Naive thymus-derived CD4-positive, alpha-beta T cell (primary cell): ENCODE data around the gene EIF4G3. TPM values are rescaled to one million over a fixed set of nuclear protein-coding genes. Genes with fewer than 3 reads are reported as not detected.

Experiments used
- ATAC-seq: fragments of 150-1000 bp; cut with Tn5 transposase; 2 replicates; pipeline ENCODE4 v1.10.0; 2021; ENCODE audit warnings: mild to moderate bottlenecking, moderate library complexity
- CTCF ChIA-PET: fragments of 350-600 bp; sonication (Branson Sonifier 250); formaldehyde crosslinking; loops from one replicate; lab custom pipeline; 2021; ENCODE audit warnings: antibody characterized with exemption; lab: Charles Lee
- POLR2A ChIA-PET: fragments of 350-600 bp; sonication (Branson Sonifier 250); formaldehyde crosslinking; loops from one replicate; lab custom pipeline; 2021; ENCODE audit warnings: antibody characterized with exemption, inconsistent platforms; lab: Charles Lee
- DNase-seq, 9 donors: peaks; one replicate each; pipeline versions ENCODE4 v3.0.0 to v3.0.0-alpha.2; 2020 to 2022; ENCODE audit warnings: mixed read lengths in 1 of 9
- H3K27ac ChIP-seq: one replicate; pipeline ENCODE4 v1.7.0; 2013; ENCODE audit warnings: mild to moderate bottlenecking, low read depth, low read length, moderate library complexity
- H3K27me3 ChIP-seq, 2 donors: one replicate each; pipeline ENCODE4 v1.7.0; 2013; ENCODE audit warnings: low read length in 2 of 2, mild to moderate bottlenecking in 2 of 2, moderate library complexity in 2 of 2; ENCODE audit not compliant: control insufficient read depth in 2 of 2, insufficient read depth in 2 of 2
- H3K36me3 ChIP-seq, 3 experiments: 1 replicate in 2 of 3; 2 replicates in 1 of 3; pipeline ENCODE4 v1.7.0; 2013; ENCODE audit warnings: low read length in 3 of 3, mild to moderate bottlenecking in 3 of 3, moderate library complexity in 1 of 3; ENCODE audit not compliant: insufficient read depth in 3 of 3, control insufficient read depth in 2 of 3
- H3K4me1 ChIP-seq, 2 donors: one replicate each; pipeline ENCODE4 v1.7.0; 2013; ENCODE audit warnings: low read length in 2 of 2, mild to moderate bottlenecking in 2 of 2, moderate library complexity in 1 of 2; ENCODE audit not compliant: control insufficient read depth in 2 of 2, insufficient read depth in 2 of 2
- H3K4me3 ChIP-seq: 2 replicates; pipeline ENCODE4 v1.7.0; 2013; ENCODE audit warnings: mild to moderate bottlenecking, low read length
- H3K9me3 ChIP-seq, 3 experiments: 1 replicate in 2 of 3; 2 replicates in 1 of 3; pipeline ENCODE4 v1.7.0; 2013; ENCODE audit warnings: low read length in 3 of 3; ENCODE audit not compliant: control insufficient read depth in 2 of 3
- H3K27ac Mint-ChIP-seq, 9 donors: one replicate each; pipeline ENCODE4 v1.8.0; 2020 to 2022; ENCODE audit warnings: mixed read lengths in 9 of 9, mild to moderate bottlenecking in 8 of 9, moderate library complexity in 5 of 9, inconsistent platforms in 2 of 9
- H3K27me3 Mint-ChIP-seq, 5 donors: one replicate each; pipeline ENCODE4 v1.8.0; 2021 to 2022; ENCODE audit warnings: mixed read lengths in 5 of 5, mild to moderate bottlenecking in 1 of 5
- H3K36me3 Mint-ChIP-seq, 5 donors: one replicate each; pipeline ENCODE4 v1.8.0; 2020 to 2022; ENCODE audit warnings: mixed read lengths in 5 of 5, mild to moderate bottlenecking in 3 of 5, inconsistent platforms in 1 of 5
- H3K4me1 Mint-ChIP-seq, 7 donors: one replicate each; pipeline ENCODE4 v1.8.0; 2020 to 2022; ENCODE audit warnings: mixed read lengths in 7 of 7, mild to moderate bottlenecking in 3 of 7, inconsistent platforms in 1 of 7
- H3K4me3 Mint-ChIP-seq, 10 donors: one replicate each; pipeline ENCODE4 v1.8.0; 2020 to 2022; ENCODE audit warnings: mild to moderate bottlenecking in 10 of 10, mixed read lengths in 10 of 10, moderate library complexity in 6 of 10, inconsistent platforms in 2 of 10
- H3K9me3 Mint-ChIP-seq, 11 donors: one replicate each; pipeline ENCODE4 v1.8.0; 2020 to 2022; ENCODE audit warnings: mixed read lengths in 11 of 11, mild to moderate bottlenecking in 4 of 11, inconsistent platforms in 1 of 11, moderate library complexity in 1 of 11
- intact Hi-C, 2 donors: fragments of 100-400 bp; cut with micrococcal nuclease; formaldehyde crosslinking; loops; one replicate each; pipeline ENCODE4 v1.15.1; 2023
- polyA plus RNA-seq, 2 donors: library from polyadenylated mRNA; unstranded; fragments of 300-500 nt; fragmentation: Illumina TruSeq; gene quantifications; one replicate each; pipeline ENCODE4 v1.2.3, GENCODE V29; 2021
- total RNA-seq, 6 experiments: library from RNA in 5 of 6; stranded (reverse) in 5 of 6; gene quantifications; 1 replicate in 5 of 6; 2 replicates in 1 of 6; pipeline ENCODE4 v1.2.3 and lab custom pipeline; 2021 to 2026

The EIF4G3 gene
- total and polyA plus RNA-seq, 7 experiments from 2014 or later: 3.3 to 46.3 (median 16.4) TPM

DNA sequence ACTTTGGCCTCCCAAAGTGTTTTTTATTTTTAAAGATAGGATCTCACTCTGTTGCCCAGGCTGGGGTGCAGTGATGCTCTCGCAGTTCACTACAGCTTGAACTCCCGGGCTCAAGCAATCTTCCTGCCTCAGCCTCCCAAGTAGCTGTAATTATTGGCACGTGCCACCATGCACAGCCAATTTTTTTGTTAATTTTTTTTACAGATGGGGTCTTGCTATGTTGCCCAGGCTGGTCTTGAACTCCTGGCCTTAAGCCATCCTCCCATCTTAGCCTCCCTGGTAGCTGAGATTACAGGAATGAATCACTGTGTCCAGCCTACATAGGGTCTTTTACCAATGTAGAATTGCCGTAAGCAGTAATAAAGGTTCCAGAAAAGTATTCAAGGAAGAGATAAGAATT, 340.5 kb downstream of the EIF4G3 start:
- POLR2A ChIA-PET: no interaction called here
- Mint-ChIP-seq H3K27ac (no peak overlapping the region), H3K27me3 (no peaks in the 10 kb centered on the region), H3K36me3 (peaks cover 0 to 39% (median 28%) of the 10 kb centered on the region in 5 donors), H3K4me1 (peaks cover 0 to 4% (median 0%) of the 10 kb centered on the region in 7 donors), H3K4me3 (no peak overlapping the region), H3K9me3 (no peaks in the 10 kb centered on the region)
- Histone ChIP-seq H3K27ac (no peak overlapping the region), H3K27me3 (no peaks in the 10 kb centered on the region), H3K4me1 (no peaks in the 10 kb centered on the region), H3K36me3 (no peaks in the 10 kb centered on the region), H3K4me3 (no peak overlapping the region), H3K9me3 (no peaks in the 10 kb centered on the region)
- CTCF ChIA-PET: no interaction called here
- intact Hi-C loops: no loop called here
- DNase-seq (no peak), ATAC-seq (no peak)

DNA sequence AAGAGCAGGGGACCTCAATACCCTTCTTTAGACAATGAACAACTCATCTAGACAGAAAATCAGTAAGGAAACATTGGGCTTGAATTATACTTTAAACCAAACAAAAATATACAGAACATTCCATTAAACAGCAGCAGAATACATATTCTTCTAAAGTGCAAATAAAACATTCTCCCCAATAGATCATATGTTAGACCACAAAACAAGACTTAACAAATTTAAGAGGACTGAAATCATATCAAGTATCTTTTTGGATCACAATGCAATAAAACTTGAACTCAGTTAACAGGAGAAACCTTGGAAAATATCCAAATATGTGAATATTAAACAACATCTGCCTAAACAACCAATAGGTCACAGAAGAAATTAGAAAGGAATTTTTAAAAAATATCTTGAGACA, 341.9 kb downstream of the EIF4G3 start:
- Mint-ChIP-seq H3K27ac (no peak overlapping the region), H3K36me3 (peaks cover 0 to 33% (median 28%) of the 10 kb centered on the region in 5 donors), H3K4me1 (peaks cover 0 to 1% (median 0%) of the 10 kb centered on the region in 7 donors), H3K9me3 (no peaks in the 10 kb centered on the region), H3K27me3 (no peaks in the 10 kb centered on the region), H3K4me3 (no peak overlapping the region)
- no peak for ATAC-seq
- CTCF ChIA-PET: no interaction called here
- H3K27me3 ChIP-seq: no peaks in the 10 kb centered on the region
- no peak overlapping the region for H3K4me3 ChIP-seq
- POLR2A ChIA-PET: no interaction called here
- no peaks in the 10 kb centered on the region for H3K36me3 ChIP-seq
- H3K4me1 ChIP-seq: no peaks in the 10 kb centered on the region
- intact Hi-C loops: no loop called here
- no peak overlapping the region for H3K27ac ChIP-seq
- no peak for DNase-seq
- no peaks in the 10 kb centered on the region for H3K9me3 ChIP-seq

GRCh38 chr1:20834192-20834591, 342.5 kb downstream of the EIF4G3 start:
- no peak overlapping the region for H3K27ac ChIP-seq
- DNase-seq (no peak), ATAC-seq (no peak)
- POLR2A ChIA-PET: no interaction called here
- no peak overlapping the region for H3K27ac Mint-ChIP-seq
- no peaks in the 10 kb centered on the region for H3K36me3 ChIP-seq
- no peaks in the 10 kb centered on the region for H3K27me3 Mint-ChIP-seq
- peaks cover 0 to 33% (median 30%) of the 10 kb centered on the region in 5 donors for H3K36me3 Mint-ChIP-seq
- peaks cover 0 to 1% (median 0%) of the 10 kb centered on the region in 7 donors for H3K4me1 Mint-ChIP-seq
- no peak overlapping the region for H3K4me3 Mint-ChIP-seq
- H3K4me3 ChIP-seq: no peak overlapping the region
- H3K27me3 ChIP-seq: no peaks in the 10 kb centered on the region
- H3K9me3 ChIP-seq: no peaks in the 10 kb centered on the region
- CTCF ChIA-PET: no interaction called here
- no peaks in the 10 kb centered on the region for H3K9me3 Mint-ChIP-seq
- no peaks in the 10 kb centered on the region for H3K4me1 ChIP-seq
- intact Hi-C loops: no loop called here

DNA sequence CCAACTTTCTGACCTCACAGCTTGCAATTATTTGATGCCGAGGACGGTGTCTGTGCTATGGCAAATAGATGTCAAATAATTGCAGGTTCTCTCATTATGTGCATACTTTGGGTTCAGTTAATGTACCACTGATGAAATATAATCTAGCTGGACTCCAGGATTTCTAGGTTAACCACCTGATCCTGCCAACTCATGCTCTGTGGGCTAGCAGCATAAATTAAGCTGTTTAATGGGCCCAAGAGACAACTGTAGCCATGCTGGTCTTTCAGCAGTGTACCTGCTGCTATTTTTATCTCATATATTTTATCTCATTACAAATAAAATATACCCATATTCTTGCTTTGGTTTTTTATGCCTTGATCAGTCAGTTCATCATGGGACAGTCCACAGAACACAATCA, 346.3 kb downstream of the EIF4G3 start:
- H3K27ac ChIP-seq: no peak overlapping the region
- H3K9me3 Mint-ChIP-seq: no peaks in the 10 kb centered on the region
- no peak overlapping the region for H3K4me3 Mint-ChIP-seq
- no peak overlapping the region for H3K4me3 ChIP-seq
- H3K27me3 Mint-ChIP-seq: no peaks in the 10 kb centered on the region
- no peaks in the 10 kb centered on the region for H3K27me3 ChIP-seq
- no peaks in the 10 kb centered on the region for H3K4me1 ChIP-seq
- H3K27ac Mint-ChIP-seq: no peak overlapping the region
- intact Hi-C loops: no loop called here
- CTCF ChIA-PET: interaction anchor here (0.6 kb wide), 1 partner anchor 82 kb away, joined by 3 read pairs; no protein-coding TSS in a partner anchor
- H3K9me3 ChIP-seq: no peaks in the 10 kb centered on the region
- peaks cover 0 to 1% (median 0%) of the 10 kb centered on the region in 7 donors for H3K4me1 Mint-ChIP-seq
- DNase-seq (no peak), ATAC-seq (no peak)
- peaks cover 0 to 6% (median 0%) of the 10 kb centered on the region in 3 experiments for H3K36me3 ChIP-seq
- POLR2A ChIA-PET: no interaction called here
- H3K36me3 Mint-ChIP-seq: peaks cover 0 to 34% (median 17%) of the 10 kb centered on the region in 5 donors

GRCh38 chr1:20829946-20830345, 346.8 kb downstream of the EIF4G3 start:
- ATAC-seq: no peak
- CTCF ChIA-PET: no interaction called here
- H3K27me3 Mint-ChIP-seq: no peaks in the 10 kb centered on the region

GRCh38 chr1:20829531-20829930, 347.2 kb downstream of the EIF4G3 start:
- ATAC-seq (no peak), DNase-seq (no peak)
- no peak overlapping the region for H3K27ac Mint-ChIP-seq
- Histone ChIP-seq H3K27ac (no peak overlapping the region), H3K9me3 (no peaks in the 10 kb centered on the region), H3K27me3 (no peaks in the 10 kb centered on the region), H3K36me3 (peaks cover 0 to 6% (median 0%) of the 10 kb centered on the region in 3 experiments), H3K4me3 (no peak overlapping the region), H3K4me1 (no peaks in the 10 kb centered on the region)
- no peaks in the 10 kb centered on the region for H3K27me3 Mint-ChIP-seq
- H3K9me3 Mint-ChIP-seq: no peaks in the 10 kb centered on the region
- H3K36me3 Mint-ChIP-seq: peaks cover 0 to 26% (median 13%) of the 10 kb centered on the region in 5 donors
- H3K4me1 Mint-ChIP-seq: peaks cover 0 to 1% (median 0%) of the 10 kb centered on the region in 7 donors
- H3K4me3 Mint-ChIP-seq: no peak overlapping the region
- ChIA-PET POLR2A (no interaction called here), CTCF (no interaction called here)
- intact Hi-C loops: no loop called here

More at GRCh38 chr1:20829946-20830345, 346.8 kb downstream of the EIF4G3 start:
- no peak overlapping the region for H3K4me3 Mint-ChIP-seq
- H3K27ac ChIP-seq: no peak overlapping the region
- no peak overlapping the region for H3K27ac Mint-ChIP-seq
- peaks cover 0 to 6% (median 0%) of the 10 kb centered on the region in 3 experiments for H3K36me3 ChIP-seq
- H3K4me1 ChIP-seq: no peaks in the 10 kb centered on the region
- DNase-seq: no peak
- intact Hi-C loops: no loop called here
- POLR2A ChIA-PET: no interaction called here
- H3K36me3 Mint-ChIP-seq: peaks cover 0 to 29% (median 17%) of the 10 kb centered on the region in 5 donors
- H3K4me3 ChIP-seq: no peak overlapping the region
- H3K9me3 Mint-ChIP-seq: no peaks in the 10 kb centered on the region
- H3K27me3 ChIP-seq: no peaks in the 10 kb centered on the region
- H3K9me3 ChIP-seq: no peaks in the 10 kb centered on the region
- H3K4me1 Mint-ChIP-seq: peaks cover 0 to 1% (median 0%) of the 10 kb centered on the region in 7 donors

DNA sequence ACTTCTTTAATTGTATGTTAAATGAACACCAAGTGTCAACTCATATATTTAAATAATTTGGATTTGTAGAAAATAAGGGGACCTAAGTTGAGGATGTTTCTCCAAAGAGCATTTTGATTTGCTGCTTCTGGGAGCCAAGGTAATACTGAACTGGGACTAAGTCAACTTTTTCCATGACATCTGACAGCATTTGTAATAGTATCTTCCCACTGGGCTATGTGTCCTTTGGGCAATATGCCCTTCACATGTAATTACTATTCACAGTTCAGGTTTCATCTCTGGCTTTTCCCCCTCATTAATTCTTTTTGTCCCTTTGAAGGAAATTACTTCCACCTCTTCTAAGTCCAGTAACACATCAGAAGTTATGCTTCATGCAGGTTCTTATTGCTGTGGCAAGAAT, 352.9 kb downstream of the EIF4G3 start:
- peaks cover 0 to 6% (median 0%) of the 10 kb centered on the region in 3 experiments for H3K36me3 ChIP-seq
- H3K27me3 Mint-ChIP-seq: no peaks in the 10 kb centered on the region
- H3K27ac ChIP-seq: no peak overlapping the region
- H3K4me1 Mint-ChIP-seq: peaks cover 0 to 2% (median 0%) of the 10 kb centered on the region in 7 donors
- no peak overlapping the region for H3K27ac Mint-ChIP-seq
- no peaks in the 10 kb centered on the region for H3K9me3 Mint-ChIP-seq
- no peaks in the 10 kb centered on the region for H3K4me1 ChIP-seq
- H3K36me3 Mint-ChIP-seq: peaks cover 0 to 34% (median 3%) of the 10 kb centered on the region in 5 donors
- POLR2A ChIA-PET: interaction anchor here (1.0 kb wide), 1 partner anchor 37 kb away, joined by 3 read pairs; no protein-coding TSS in a partner anchor
- intact Hi-C loops: no loop called here
- H3K9me3 ChIP-seq: no peaks in the 10 kb centered on the region
- DNase-seq (no peak), ATAC-seq (no peak)
- no peak overlapping the region for H3K4me3 Mint-ChIP-seq
- H3K27me3 ChIP-seq: no peaks in the 10 kb centered on the region
- CTCF ChIA-PET: no interaction called here
- no peak overlapping the region for H3K4me3 ChIP-seq
